ENCODE measurements around the gene MYH6.

GRCh38 chr14:23360496-23360895 lies 47.6 kb downstream of the MYH6 start:
- TF ChIP-seq CTCF (IDR thresholded peaks at IDR 0.05) (no peak), POLR2A (IDR thresholded peaks at IDR 0.05) (no peak), POLR2AphosphoS5 (IDR thresholded peaks at IDR 0.05) (no peak)
